Spleen (tissue), 7 donors: ENCODE data around the gene PDIA3.

ENCODE experiments used
- POLR2A ChIP-seq, 3 donors: fragments of 450-650 bp; IDR thresholded peaks; one replicate each; pipeline ENCODE4 v1.5.1; 2017; ENCODE audit warnings: antibody characterized with exemption in 3 of 3, mild to moderate bottlenecking in 1 of 3
- POLR2AphosphoS5 ChIP-seq, 3 donors: sonication (generic); formaldehyde crosslinking; IDR thresholded peaks; one replicate each; pipeline ENCODE4 v1.5.1; 2017; ENCODE audit warnings: antibody characterized with exemption in 3 of 3
- TF ChIP-seq, protein P1 (sequence below), 11 experiments: fragments of 200-600 bp in 7 of 11; fragments of 450-650 bp in 4 of 11; sonication (generic) in 4 of 11; IDR thresholded peaks in 8 of 11; conservative IDR thresholded peaks in 3 of 11; 1 replicate in 7 of 11; 2 replicates in 4 of 11; pipeline versions ENCODE4 v1.4.0 to v1.8.0; 2016 to 2021; ENCODE audit warnings: antibody characterized with exemption in 11 of 11, inconsistent platforms in 4 of 11, mild to moderate bottlenecking in 1 of 11
- donor health status: DM: no; HTN: no; CAD: no; lungs with moderate emphysema.
- donor health status: DM: no; HTN: no; CAD: no.
- donor health status: DM: no; HTN: no; CAD: no.

DNA sequence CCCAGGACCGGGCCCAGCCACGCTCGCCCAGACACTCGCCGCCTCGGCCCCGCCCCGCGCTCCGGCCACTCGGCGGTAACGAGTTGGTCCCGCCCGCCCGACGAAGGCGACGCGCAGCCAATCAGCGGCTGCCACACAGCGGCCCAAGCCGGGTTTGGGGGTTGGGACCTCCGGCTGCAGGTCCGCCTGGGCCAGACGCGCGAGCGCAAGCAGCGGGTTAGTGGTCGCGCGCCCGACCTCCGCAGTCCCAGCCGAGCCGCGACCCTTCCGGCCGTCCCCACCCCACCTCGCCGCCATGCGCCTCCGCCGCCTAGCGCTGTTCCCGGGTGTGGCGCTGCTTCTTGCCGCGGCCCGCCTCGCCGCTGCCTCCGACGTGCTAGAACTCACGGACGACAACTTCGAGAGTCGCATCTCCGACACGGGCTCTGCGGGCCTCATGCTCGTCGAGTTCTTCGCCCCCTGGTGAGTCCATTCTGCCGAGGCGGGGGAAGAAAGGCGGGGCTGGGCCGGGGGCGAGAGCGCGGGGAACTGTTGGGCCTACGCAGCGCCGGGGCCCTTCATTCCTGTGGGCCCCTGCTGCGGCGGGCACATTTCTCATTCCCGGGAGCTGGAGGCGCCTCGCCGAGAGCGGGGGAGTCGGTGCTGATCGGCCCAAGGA lies at the start of gene PDIA3:
- TF ChIP-seq, protein P1, sequence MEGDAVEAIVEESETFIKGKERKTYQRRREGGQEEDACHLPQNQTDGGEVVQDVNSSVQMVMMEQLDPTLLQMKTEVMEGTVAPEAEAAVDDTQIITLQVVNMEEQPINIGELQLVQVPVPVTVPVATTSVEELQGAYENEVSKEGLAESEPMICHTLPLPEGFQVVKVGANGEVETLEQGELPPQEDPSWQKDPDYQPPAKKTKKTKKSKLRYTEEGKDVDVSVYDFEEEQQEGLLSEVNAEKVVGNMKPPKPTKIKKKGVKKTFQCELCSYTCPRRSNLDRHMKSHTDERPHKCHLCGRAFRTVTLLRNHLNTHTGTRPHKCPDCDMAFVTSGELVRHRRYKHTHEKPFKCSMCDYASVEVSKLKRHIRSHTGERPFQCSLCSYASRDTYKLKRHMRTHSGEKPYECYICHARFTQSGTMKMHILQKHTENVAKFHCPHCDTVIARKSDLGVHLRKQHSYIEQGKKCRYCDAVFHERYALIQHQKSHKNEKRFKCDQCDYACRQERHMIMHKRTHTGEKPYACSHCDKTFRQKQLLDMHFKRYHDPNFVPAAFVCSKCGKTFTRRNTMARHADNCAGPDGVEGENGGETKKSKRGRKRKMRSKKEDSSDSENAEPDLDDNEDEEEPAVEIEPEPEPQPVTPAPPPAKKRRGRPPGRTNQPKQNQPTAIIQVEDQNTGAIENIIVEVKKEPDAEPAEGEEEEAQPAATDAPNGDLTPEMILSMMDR (IDR thresholded peaks at IDR 0.05 in 8 of 11, conservative IDR thresholded peaks at IDR 0.05 in 3 of 11): peak in 6 of 11 experiments; percentile 10 to 32 (median 16)
- peak; percentile 80 to 96 (median 88) for TF ChIP-seq POLR2A (IDR thresholded peaks at IDR 0.05)
- peak; percentile 97 to 99 (median 98) for TF ChIP-seq POLR2AphosphoS5 (IDR thresholded peaks at IDR 0.05)
